HG03066 (cell line): ENCODE data around the gene FGF19.

Experiments
- ATAC-seq: cut with Tn5 transposase; IDR thresholded peaks from one replicate; pipeline ENCODE4 v1.9.1; 2021; ENCODE audit warnings: low read depth; ENCODE audit not compliant: unreplicated experiment

Gene FGF19

GRCh38 chr11:69674267-69674885 is 29.4 kb downstream of the FGF19 start:
- ATAC-seq, result no peak

GRCh38 chr11:69671734-69672465 is 31.9 kb downstream of the FGF19 start:
- ATAC-seq, result no peak

- no peak for ATAC-seq
Observed at GRCh38 chr11:69670158-69670845, 33.5 kb downstream of the FGF19 start.

GRCh38 chr11:69669486-69669885 is 34.3 kb downstream of the FGF19 start:
- no peak for ATAC-seq

- ATAC-seq, result no peak
Observed at GRCh38 chr11:69667619-69668604, 35.9 kb downstream of the FGF19 start.

- no peak for ATAC-seq
Observed at GRCh38 chr11:69666752-69667536, 36.9 kb downstream of the FGF19 start.

- no peak for ATAC-seq
Observed at GRCh38 chr11:69666261-69666660, 37.6 kb downstream of the FGF19 start.

GRCh38 chr11:69665669-69666068 is 38.2 kb downstream of the FGF19 start:
- ATAC-seq, result no peak

GRCh38 chr11:69664901-69665300 is 38.9 kb downstream of the FGF19 start:
- ATAC-seq, result no peak

- no peak for ATAC-seq
Observed at GRCh38 chr11:69664103-69664775, 39.6 kb downstream of the FGF19 start.

- no peak for ATAC-seq
Observed at GRCh38 chr11:69663326-69663725, 40.5 kb downstream of the FGF19 start.

- no peak for ATAC-seq
Observed at GRCh38 chr11:69662806-69663205, 41.0 kb downstream of the FGF19 start.

- ATAC-seq, result no peak
Observed at GRCh38 chr11:69662021-69662698, 41.7 kb downstream of the FGF19 start.

- no peak for ATAC-seq
Observed at GRCh38 chr11:69661413-69661715, 42.5 kb downstream of the FGF19 start.

GRCh38 chr11:69660001-69660500 is 43.8 kb downstream of the FGF19 start:
- ATAC-seq, result no peak

GRCh38 chr11:69659591-69659990 is 44.2 kb downstream of the FGF19 start:
- ATAC-seq, result no peak

- ATAC-seq, result no peak
Observed at GRCh38 chr11:69658626-69659450, 45.0 kb downstream of the FGF19 start.
